SK-MEL-5 (cell line): Measurements from ENCODE around the gene TMEM107. TPM values are rescaled to one million over a fixed set of nuclear protein-coding genes. Genes with fewer than 3 reads are reported as not detected.
"Not testable (repeated sequence)": the region's sequence is repeated elsewhere in the genome, so short reads cannot be mapped to it uniquely, and the experiment has no call there.

Source experiments
- DNase-seq: peaks from one replicate; pipeline ENCODE4 v3.0.0-alpha.2; 2016; ENCODE audit warnings: low read depth, low spot score
- in situ Hi-C: cut with HindIII; loops from 2 replicates; pipeline ENCODE4 v1.10.0; 2016; ENCODE audit warnings: low sequenced_read_pairs, high pct_unique_total_duplicates, low pct_unique_long_range_greater_than_20kb
- total RNA-seq: library from RNA; depleted of rRNA; stranded (reverse); fragments of >200 nt; shearing (Covaris generic); gene quantifications from 2 replicates; pipeline ENCODE4 v1.2.3, GENCODE V29; 2014

The TMEM107 gene
- total RNA-seq, 1 experiment from 2014 or later: 19.1 TPM

GRCh38 chr17:8192070-8192815 is 16.1 kb upstream of the TMEM107 start:
- peak; percentile 97 for DNase-seq
- in situ Hi-C loops: no loop called here

- DNase-seq: no peak
- in situ Hi-C loops: no loop called here
Observed at GRCh38 chr17:8190506-8190905, 14.3 kb upstream of the TMEM107 start.

DNA sequence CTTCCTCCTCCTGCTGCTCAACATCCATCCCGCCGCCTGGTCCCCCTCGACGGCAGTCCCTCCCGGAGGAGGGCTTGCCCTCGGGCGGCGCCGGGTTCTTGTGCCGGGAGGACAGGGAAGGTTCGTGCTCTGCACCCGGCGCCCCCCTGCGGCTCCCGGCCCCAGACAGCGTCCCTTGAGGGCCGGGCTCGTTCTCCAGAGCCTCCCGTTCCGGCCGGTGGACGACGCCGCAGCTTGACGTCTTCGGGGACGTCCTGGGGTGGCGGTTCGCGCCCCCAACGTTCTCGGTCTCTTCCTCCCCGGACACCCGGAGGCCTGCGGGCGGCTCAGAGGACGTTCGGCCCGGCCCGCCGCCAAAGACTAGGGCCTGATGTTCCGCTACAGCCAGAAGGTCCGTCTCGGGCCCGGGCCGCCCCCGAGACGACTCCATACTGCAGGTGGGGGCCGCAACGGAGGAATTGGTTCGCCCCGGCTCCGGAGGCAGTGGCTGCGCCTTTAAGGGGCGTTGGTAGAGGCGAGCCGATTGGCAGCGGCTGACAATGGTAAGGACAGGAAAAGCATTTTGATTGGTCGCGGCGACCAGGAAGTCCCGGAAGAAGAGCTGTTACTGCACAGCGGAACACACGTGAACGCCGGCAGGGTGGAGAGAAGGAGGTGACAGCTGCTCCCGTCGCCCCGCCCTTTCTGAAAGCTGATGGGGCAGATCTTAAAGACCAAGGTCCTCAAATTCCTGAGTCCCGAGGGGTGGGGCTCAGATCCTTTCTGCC is 13.7 kb upstream of the TMEM107 start, which contains the start of gene BORCS6:
BORCS6 (minus strand) TSS at position 470 of the 767 bp plus-strand sequence; CDS start at position 430, 40 bp downstream.
- in situ Hi-C loops: no loop called here
- peak; percentile 99 for DNase-seq

GRCh38 chr17:8189041-8189710 is 13.0 kb upstream of the TMEM107 start:
- in situ Hi-C loops: no loop called here
- no peak for DNase-seq

GRCh38 chr17:8188263-8188839 is 12.2 kb upstream of the TMEM107 start:
- no peak for DNase-seq
- in situ Hi-C loops: no loop called here

GRCh38 chr17:8187517-8188262 is 11.5 kb upstream of the TMEM107 start:
- in situ Hi-C loops: no loop called here
- DNase-seq: peak; percentile 100

GRCh38 chr17:8186787-8187516 is 10.8 kb upstream of the TMEM107 start:
- peak; percentile 97 for DNase-seq
- in situ Hi-C loops: no loop called here

DNA sequence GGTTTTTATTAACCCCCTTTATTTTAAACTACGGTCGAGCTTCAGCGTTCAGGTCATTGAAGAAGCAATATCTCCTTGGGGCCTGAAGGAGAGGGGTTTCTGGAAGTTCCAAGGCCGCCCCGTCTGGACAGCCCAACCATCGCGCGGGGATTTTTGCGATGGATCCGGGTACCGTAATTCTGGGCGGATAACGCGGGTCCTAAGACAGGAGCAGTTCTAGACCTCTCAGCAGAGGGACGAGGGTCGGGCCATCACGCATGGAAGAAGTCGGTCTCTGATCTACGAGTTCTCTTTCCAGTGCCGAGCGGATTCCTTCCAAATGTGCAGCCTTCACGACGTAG is 10.2 kb upstream of the TMEM107 start:
- in situ Hi-C loops: no loop called here

GRCh38 chr17:8185582-8186445 is 9.6 kb upstream of the TMEM107 start:
- DNase-seq: peak; percentile 84
- in situ Hi-C loops: no loop called here

More for the DNA sequence above, 10.2 kb upstream of the TMEM107 start:
- DNase-seq: no peak

GRCh38 chr17:8176998-8177731 is 985 bp upstream of the TMEM107 start:
- in situ Hi-C loops: no loop called here
- DNase-seq: no peak

GRCh38 chr17:8175795-8176196 is 384 bp downstream of the TMEM107 start:
- DNase-seq: no peak

GRCh38 chr17:8173871-8174322 is 2.3 kb downstream of the TMEM107 start:
- DNase-seq: no peak
- in situ Hi-C loops: no loop called here

More at GRCh38 chr17:8175795-8176196, 384 bp downstream of the TMEM107 start:
- in situ Hi-C loops: no loop called here

- DNase-seq: peak; percentile 97
- in situ Hi-C loops: no loop called here
Observed at GRCh38 chr17:8173056-8173870, 2.9 kb downstream of the TMEM107 start.

DNA sequence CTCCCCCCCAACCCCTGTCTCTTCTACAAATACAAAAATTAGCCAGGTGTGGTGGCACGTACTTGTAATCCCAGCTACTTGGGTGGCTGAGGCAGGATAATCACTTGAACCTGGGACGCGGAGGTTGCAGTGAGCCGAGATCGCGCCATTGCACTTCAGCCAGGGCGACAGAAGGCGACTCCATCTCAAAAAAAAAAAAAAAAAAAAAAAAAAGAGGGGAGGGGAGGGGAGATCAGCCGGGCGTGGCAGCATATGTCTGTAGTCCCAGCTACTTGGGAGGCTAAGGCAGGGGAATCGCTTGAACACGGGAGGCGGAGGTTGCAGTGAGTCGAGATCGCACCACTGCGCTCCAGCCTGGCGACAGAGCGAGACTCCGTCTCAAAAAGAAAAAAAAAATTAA is 6.0 kb downstream of the TMEM107 start:
- DNase-seq, in situ Hi-C loops: not testable (repeated sequence)
